OCI-LY1 (cell line): ENCODE measurements around the gene CENPT.

Experiments used
- H2AFZ ChIP-seq: fragments of 200-600 bp; sonication (generic), shearing (Covaris generic); 2 replicates; pipeline ENCODE4 v1.6.0; 2014; ENCODE audit warnings: antibody characterized with exemption, mild to moderate bottlenecking, low read length
- H3F3A ChIP-seq: fragments of 200-600 bp; sonication (generic), shearing (Covaris generic); 2 replicates; pipeline ENCODE4 v1.6.0; 2014; ENCODE audit warnings: mild to moderate bottlenecking, antibody characterized with exemption, low read length, moderate library complexity; ENCODE audit not compliant: insufficient read depth
- H3K27ac ChIP-seq: fragments of 200-600 bp; sonication (generic); 2 replicates; pipeline ENCODE4 v1.5.1; 2014; ENCODE audit warnings: low read length, mixed run types, mild to moderate bottlenecking, low read depth; ENCODE audit not compliant: poor library complexity, severe bottlenecking
- H3K27me3 ChIP-seq: fragments of 200-600 bp; sonication (generic); 2 replicates; pipeline ENCODE4 v1.6.0; 2014; ENCODE audit warnings: antibody characterized with exemption, mild to moderate bottlenecking, low read length, moderate library complexity; ENCODE audit not compliant: insufficient read depth
- H3K36me3 ChIP-seq: fragments of 200-600 bp; sonication (generic); 2 replicates; pipeline ENCODE4 v1.6.1; 2014; ENCODE audit warnings: mild to moderate bottlenecking, antibody characterized with exemption, low read length, moderate library complexity, mixed read lengths; ENCODE audit not compliant: insufficient read depth
- H3K4me1 ChIP-seq: fragments of 200-600 bp; sonication (generic); 2 replicates; pipeline ENCODE4 v1.5.1; 2014; ENCODE audit warnings: mild to moderate bottlenecking, low read length, moderate library complexity; ENCODE audit not compliant: insufficient read depth, severe bottlenecking
- H3K4me2 ChIP-seq: fragments of 200-600 bp; sonication (generic), shearing (Covaris generic); 2 replicates; pipeline ENCODE4 v1.6.1; 2014; ENCODE audit warnings: low read length
- H3K4me3 ChIP-seq: fragments of 200-600 bp; sonication (generic); 2 replicates; pipeline ENCODE4 v1.5.1; 2014; ENCODE audit warnings: low read length, low read depth, mild to moderate bottlenecking, mixed read lengths; ENCODE audit not compliant: poor library complexity, severe bottlenecking
- H3K79me2 ChIP-seq: fragments of 200-600 bp; shearing (Covaris generic); 2 replicates; pipeline ENCODE4 v1.6.1; 2016; ENCODE audit warnings: mixed run types, low read length, mixed read lengths; ENCODE audit not compliant: insufficient read depth
- H3K9ac ChIP-seq: fragments of 200-600 bp; sonication (generic), shearing (Covaris generic); 2 replicates; pipeline ENCODE4 v1.6.1; 2014; ENCODE audit warnings: mild to moderate bottlenecking, low read length, mixed read lengths
- H3K9me2 ChIP-seq: fragments of 200-600 bp; sonication (generic), shearing (Covaris generic); 2 replicates; pipeline ENCODE4 v1.6.1; 2014; ENCODE audit warnings: low read depth, mild to moderate bottlenecking, low read length, mixed read lengths
- H3K9me3 ChIP-seq: fragments of 200-600 bp; shearing (Covaris generic); 2 replicates; pipeline ENCODE4 v1.6.1; 2014; ENCODE audit warnings: low read length, mixed read lengths
- H4K20me1 ChIP-seq: fragments of 200-600 bp; sonication (generic), shearing (Covaris generic); 2 replicates; pipeline ENCODE4 v1.6.0; 2016; ENCODE audit warnings: mild to moderate bottlenecking, low read length; ENCODE audit not compliant: insufficient read depth
- EZH2 ChIP-seq: fragments of 200-600 bp; sonication (generic), shearing (Covaris generic); IDR thresholded peaks from 2 replicates; pipeline ENCODE4 v1.8.0; 2017; ENCODE audit warnings: borderline replicate concordance, mixed run types, mild to moderate bottlenecking, antibody characterized with exemption, low read length, moderate library complexity, mixed read lengths
- TF ChIP-seq, protein P1 (sequence below): fragments of 200-600 bp; sonication (generic), shearing (Covaris generic); IDR thresholded peaks from 2 replicates; pipeline ENCODE4 v1.5.1; 2017; ENCODE audit warnings: mild to moderate bottlenecking, antibody characterized with exemption, low read length, moderate library complexity, mixed read lengths

Gene CENPT

GRCh38 chr16:67884684-67885083 is 37.2 kb upstream of the CENPT start, which contains the start of gene NRN1L:
Gene NRN1L (plus strand): TSS chr16:67884885. CDS start chr16:67884904, 19 bp downstream.
- Histone ChIP-seq H3K36me3 (peaks cover 68% of the 10 kb centered on the region), H3K4me3 (no peak within 1 kb of the TSS), H3K79me2 (no peaks in the 10 kb centered on the region), H2AFZ (no peak within 1 kb of the TSS), H4K20me1 (no peaks in the 10 kb centered on the region), H3F3A (no peaks in the 10 kb centered on the region), H3K9ac (no peak within 1 kb of the TSS), H3K9me2 (no peaks in the 10 kb centered on the region), H3K4me1 (no peaks in the 10 kb centered on the region), H3K4me2 (no peak within 1 kb of the TSS), H3K27ac (no peak within 1 kb of the TSS), H3K9me3 (no peaks in the 10 kb centered on the region), H3K27me3 (no peaks in the 10 kb centered on the region)
- no peak for TF ChIP-seq EZH2
- TF ChIP-seq, protein P1, sequence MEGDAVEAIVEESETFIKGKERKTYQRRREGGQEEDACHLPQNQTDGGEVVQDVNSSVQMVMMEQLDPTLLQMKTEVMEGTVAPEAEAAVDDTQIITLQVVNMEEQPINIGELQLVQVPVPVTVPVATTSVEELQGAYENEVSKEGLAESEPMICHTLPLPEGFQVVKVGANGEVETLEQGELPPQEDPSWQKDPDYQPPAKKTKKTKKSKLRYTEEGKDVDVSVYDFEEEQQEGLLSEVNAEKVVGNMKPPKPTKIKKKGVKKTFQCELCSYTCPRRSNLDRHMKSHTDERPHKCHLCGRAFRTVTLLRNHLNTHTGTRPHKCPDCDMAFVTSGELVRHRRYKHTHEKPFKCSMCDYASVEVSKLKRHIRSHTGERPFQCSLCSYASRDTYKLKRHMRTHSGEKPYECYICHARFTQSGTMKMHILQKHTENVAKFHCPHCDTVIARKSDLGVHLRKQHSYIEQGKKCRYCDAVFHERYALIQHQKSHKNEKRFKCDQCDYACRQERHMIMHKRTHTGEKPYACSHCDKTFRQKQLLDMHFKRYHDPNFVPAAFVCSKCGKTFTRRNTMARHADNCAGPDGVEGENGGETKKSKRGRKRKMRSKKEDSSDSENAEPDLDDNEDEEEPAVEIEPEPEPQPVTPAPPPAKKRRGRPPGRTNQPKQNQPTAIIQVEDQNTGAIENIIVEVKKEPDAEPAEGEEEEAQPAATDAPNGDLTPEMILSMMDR = no peak

DNA sequence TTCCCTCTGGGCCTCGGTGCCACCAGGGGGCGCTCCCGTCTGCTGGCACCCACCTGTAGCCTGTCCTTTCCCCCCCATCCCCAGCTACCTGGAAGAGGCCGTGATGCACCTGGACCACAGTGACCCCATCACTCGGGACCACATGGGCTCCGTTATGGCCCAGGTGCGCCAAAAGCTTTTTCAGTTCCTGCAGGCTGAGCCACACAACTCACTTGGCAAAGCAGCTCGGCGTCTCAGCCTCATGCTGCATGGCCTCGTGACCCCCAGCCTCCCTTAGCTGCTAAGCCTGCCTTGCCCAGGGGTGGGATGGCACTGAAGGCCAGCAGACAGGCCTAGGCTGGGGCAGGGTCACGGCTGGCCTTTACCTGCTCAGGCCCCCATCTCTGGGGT is 36.4 kb upstream of the CENPT start:
- Histone ChIP-seq H3K27ac (no peak overlapping the region), H3K4me2 (no peak overlapping the region), H3K36me3 (peaks cover 76% of the 10 kb centered on the region), H3K4me3 (no peak overlapping the region), H3K79me2 (no peaks in the 10 kb centered on the region), H4K20me1 (no peaks in the 10 kb centered on the region), H3K9me2 (no peaks in the 10 kb centered on the region), H3K27me3 (no peaks in the 10 kb centered on the region), H3K9me3 (no peaks in the 10 kb centered on the region), H3K9ac (no peak overlapping the region), H3K4me1 (no peaks in the 10 kb centered on the region), H2AFZ (no peak overlapping the region), H3F3A (no peaks in the 10 kb centered on the region)
- TF ChIP-seq, protein P1 = peak; percentile 91
- no peak for TF ChIP-seq EZH2

DNA sequence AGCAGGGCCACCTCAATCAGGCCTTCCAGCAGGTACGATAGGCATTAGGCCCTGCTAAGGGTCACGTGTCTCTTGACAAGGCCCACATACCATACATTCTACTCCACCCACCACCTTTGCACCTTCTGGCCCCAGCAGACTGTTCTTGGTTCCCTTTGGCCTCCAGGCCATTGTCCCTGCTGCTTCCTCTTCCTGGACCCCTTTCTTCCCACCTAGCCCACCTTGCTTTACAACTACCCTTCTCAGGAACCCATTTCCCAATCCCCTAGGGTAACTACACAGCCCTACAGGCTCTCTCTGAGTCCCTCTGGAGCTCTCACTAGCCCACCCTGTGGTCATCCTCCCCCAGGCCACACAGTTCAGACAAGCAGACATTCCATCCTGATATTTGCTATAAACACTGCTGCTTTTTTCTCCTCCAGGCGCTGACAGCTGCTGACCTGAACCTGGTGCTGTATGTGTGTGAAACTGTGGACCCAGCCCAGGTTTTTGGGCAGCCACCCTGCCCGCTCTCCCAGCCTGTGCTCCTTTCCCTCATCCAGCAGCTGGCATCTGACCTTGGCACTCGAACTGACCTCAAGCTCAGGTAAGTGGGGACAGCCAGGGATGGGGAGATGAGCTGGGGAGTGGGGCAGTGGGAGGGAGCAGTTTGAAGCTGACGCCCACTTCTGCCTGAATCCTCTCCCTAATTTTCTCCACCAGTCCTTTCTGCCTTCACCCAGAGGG is 35.8 kb upstream of the CENPT start:
- Histone ChIP-seq H3K79me2 (no peaks in the 10 kb centered on the region), H4K20me1 (no peaks in the 10 kb centered on the region), H3F3A (no peaks in the 10 kb centered on the region), H2AFZ (no peak overlapping the region), H3K27me3 (no peaks in the 10 kb centered on the region), H3K4me3 (no peak overlapping the region), H3K36me3 (peaks cover 82% of the 10 kb centered on the region), H3K9ac (no peak overlapping the region), H3K9me2 (no peaks in the 10 kb centered on the region), H3K9me3 (no peaks in the 10 kb centered on the region), H3K4me1 (no peaks in the 10 kb centered on the region), H3K4me2 (no peak overlapping the region), H3K27ac (no peak overlapping the region)
- no peak for TF ChIP-seq EZH2
- TF ChIP-seq, protein P1 = no peak
